GM10266 (cell line): ENCODE measurements around the gene ZPR1.
"Not testable (repeated sequence)": the region's sequence is repeated elsewhere in the genome, so short reads cannot be mapped to it uniquely, and the experiment has no call there.

Experiments used
- DNase-seq: peaks from one replicate; pipeline ENCODE4 v3.0.0; 2012; ENCODE audit errors: extremely low spot score
- TF ChIP-seq, protein P1 (sequence below): IDR thresholded peaks from 2 replicates; pipeline ENCODE4 v1.5.1; 2012; ENCODE audit warnings: mild to moderate bottlenecking, low read depth; ENCODE audit not compliant: control insufficient read depth, insufficient read depth; ENCODE audit errors: missing control alignments

Gene ZPR1

DNA sequence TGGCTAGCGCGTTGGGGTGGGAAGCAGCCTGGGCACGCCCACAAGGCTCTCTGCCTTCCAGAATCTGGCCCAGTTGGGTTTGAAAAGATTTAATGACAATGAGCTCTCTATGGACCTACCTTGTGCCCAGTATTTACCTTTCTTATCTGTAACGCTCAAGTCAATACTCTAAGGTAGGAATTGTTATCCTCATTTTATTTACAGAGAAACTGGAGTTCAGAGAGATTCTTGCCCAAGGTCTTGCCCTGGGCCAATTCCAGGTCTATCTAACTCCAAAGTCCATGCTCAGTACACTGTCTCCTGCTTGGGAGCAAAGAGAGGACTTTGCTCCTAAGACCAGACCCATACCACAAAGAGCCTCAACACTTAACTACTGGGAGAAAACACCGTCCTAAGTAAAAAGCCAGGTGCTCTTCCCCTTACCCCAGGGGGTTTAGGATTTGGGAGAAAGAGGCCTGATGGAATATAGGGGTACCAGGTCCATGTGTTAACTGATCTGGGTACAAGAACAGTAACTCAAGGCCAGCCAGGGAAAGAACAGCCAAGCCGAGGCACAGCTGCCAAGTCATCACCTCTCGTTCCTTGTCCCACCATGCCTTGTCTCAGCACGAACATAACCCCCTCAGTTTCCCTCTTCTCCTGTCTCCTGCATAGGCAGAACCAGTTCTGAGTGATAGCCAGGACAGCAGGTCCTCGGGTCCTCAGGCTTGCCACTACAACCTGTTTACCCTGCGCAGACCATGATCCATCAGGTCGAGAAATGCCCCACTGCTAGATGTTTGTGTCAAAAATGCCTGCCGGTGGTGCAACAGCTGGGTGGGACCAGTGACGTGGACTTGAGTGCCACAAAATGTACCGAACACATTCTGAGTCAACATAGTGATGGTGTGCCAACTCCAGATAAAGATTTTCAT is 20.7 kb upstream of the ZPR1 start:
- no peak for DNase-seq
- TF ChIP-seq, protein P1, sequence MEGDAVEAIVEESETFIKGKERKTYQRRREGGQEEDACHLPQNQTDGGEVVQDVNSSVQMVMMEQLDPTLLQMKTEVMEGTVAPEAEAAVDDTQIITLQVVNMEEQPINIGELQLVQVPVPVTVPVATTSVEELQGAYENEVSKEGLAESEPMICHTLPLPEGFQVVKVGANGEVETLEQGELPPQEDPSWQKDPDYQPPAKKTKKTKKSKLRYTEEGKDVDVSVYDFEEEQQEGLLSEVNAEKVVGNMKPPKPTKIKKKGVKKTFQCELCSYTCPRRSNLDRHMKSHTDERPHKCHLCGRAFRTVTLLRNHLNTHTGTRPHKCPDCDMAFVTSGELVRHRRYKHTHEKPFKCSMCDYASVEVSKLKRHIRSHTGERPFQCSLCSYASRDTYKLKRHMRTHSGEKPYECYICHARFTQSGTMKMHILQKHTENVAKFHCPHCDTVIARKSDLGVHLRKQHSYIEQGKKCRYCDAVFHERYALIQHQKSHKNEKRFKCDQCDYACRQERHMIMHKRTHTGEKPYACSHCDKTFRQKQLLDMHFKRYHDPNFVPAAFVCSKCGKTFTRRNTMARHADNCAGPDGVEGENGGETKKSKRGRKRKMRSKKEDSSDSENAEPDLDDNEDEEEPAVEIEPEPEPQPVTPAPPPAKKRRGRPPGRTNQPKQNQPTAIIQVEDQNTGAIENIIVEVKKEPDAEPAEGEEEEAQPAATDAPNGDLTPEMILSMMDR: no peak

DNA sequence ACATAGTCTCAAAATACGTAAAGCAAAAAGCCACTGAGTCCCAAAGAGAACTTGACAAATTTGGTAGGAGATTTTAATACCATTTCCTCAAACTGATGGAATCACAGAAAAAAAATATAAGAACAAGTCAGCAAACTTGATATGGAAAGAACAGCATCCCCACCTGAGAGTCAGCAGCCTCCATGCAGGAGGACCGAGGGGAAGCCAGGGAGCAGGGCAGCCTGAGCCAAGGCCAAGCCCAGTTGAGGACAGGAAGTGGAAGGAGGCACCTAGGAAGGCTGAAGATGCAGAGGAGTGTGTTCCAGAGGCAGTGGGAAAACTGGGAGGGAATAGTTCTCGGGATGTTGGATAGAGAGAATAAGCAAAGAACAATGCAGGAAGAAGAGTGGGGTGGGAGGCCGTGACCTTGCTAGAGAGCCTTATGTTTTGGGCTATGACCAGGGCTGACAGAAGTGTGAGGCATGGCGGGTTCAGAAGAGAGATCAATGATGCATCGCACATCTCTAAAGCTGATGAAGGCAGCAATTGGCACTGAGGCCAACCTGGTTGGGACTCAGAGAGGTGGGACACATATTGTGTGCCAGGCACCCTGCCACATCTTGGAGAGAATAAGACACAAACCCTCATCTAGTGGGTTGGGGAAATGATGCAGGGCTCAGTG is 19.9 kb upstream of the ZPR1 start:
- TF ChIP-seq, protein P1: no peak
- DNase-seq: no peak

DNA sequence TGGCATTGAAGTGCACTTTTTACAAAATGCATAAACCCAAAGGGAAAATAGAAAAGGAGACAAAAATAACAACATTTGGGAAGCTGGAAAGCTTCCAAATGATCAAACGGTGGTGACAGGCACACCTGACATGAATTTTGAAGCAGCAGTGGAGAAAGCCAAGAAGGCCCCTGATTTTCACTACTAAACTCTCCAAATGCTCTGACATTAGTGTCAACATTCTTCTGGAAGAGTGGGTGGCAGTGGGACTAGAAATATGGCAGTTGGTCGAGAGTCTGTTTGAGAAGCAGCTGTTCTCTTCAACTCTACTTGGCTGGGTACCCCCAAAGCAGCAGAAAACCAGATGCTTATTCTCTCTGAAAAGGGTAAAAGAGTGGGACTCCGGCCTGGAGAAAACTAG is 16.2 kb upstream of the ZPR1 start:
- TF ChIP-seq, protein P1: no peak
- DNase-seq: no peak

DNA sequence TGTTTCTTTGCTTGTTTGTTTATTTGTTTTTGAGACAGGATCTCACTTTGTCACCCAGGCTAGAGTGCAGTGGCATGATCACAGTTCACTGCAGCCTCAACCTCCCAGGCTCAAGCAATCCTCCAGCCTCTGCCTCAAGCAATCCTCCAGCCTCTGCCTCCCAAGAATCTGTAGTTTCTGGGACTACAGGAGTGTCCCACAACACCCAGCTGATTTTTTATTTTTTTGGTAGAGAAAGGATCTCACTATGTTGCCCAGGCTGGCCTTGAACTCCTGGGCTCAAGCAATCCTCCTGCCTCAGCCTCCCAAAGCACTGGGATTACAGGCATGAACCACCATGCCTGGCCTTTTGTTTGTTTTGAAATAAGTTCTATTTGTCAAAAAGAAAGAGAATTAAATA is 13.8 kb upstream of the ZPR1 start:
- not testable (repeated sequence) for DNase-seq

DNA sequence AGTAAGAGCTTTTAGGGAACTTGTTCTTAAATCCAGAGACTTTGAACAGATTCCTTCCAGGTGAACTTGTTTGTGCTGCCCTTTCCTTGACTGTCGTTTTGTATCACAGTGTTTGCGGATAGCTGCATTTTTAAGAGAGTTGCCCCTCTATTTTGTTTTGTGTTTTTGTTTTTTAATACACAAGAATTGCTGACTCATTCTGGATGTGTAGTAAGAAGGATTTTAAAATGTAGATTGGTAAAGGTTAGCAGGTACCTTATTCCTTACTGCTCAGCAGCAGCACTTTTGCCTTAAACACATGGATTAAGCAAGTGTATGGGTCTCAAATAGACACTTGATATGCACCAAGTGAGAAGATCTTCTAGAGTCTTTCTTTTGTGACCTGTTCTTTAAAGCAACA is 12.8 kb upstream of the ZPR1 start:
- TF ChIP-seq, protein P1: no peak
- DNase-seq: no peak

DNA sequence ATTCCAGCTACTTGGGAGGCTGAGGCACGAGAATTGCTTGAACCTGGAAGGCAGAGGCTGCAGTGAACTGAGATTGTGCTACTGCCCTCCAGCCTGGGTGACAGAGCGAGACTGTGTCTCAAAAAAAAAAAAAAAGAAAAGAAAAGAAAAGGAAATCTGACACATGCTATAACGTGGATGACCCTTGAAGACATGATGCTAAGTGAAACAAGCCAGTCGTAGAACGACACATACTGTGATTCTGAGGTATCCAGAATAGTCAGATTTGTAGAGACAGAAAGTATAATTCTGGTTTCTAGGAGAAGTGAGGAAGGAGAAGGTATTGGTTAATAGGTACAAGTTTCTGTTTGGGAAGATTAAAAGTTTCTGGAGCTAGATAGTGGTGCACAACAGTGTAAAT is 10.5 kb upstream of the ZPR1 start:
- TF ChIP-seq, protein P1: no peak
- no peak for DNase-seq

DNA sequence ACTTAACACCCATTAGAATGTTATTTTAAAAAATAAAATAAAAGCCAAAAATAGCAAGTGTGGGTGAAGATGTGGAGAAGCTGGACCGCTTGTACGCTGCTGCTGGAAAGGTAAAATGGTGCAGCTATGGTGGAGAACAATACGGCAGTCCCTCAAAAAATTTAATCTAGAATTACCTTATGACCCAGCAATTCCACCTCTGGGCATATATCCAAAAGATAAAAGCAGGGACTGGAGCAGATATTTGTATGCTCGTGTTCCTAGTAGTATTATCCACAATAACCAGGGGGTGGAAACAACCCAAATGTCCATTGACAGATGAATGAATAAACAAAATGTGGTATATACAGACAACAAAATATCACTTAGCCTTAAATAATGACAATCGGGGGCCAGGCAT is 10.0 kb upstream of the ZPR1 start:
- no peak for DNase-seq
- TF ChIP-seq, protein P1: no peak
